Right lobe of liver (tissue), 6 donors: ENCODE results near the gene PTPN11. TPM values are rescaled to one million over a fixed set of nuclear protein-coding genes. Genes with fewer than 3 reads are reported as not detected.
A peak's percentile ranks its signal among the peaks of the same experiment; 100 is the strongest.
"Not testable (repeated sequence)": the region's sequence is repeated elsewhere in the genome, so short reads cannot be mapped to it uniquely, and the experiment has no call there.

ENCODE experiments used
- ATAC-seq, 4 donors: fragments of 200-7000 bp; cut with Tn5 transposase; one replicate each; pipeline ENCODE4 v1.9.1; 2020; ENCODE audit warnings: mild to moderate bottlenecking in 4 of 4, moderate library complexity in 4 of 4
- DNase-seq, 3 donors: peaks; one replicate each; pipeline ENCODE4 v3.0.0-alpha.2; 2020
- H3K27ac ChIP-seq, 3 donors: fragments of 200-600 bp; one replicate each; pipeline ENCODE4 v1.8.0; 2022
- H3K27me3 ChIP-seq, 2 donors: fragments of 200-600 bp; one replicate each; pipeline ENCODE4 v1.8.0; 2022
- H3K36me3 ChIP-seq, 4 donors: fragments of 200-600 bp; sonication (generic) in 1 of 4; one replicate each; pipeline versions ENCODE4 v1.5.1 to v1.8.0; 2017 to 2022; ENCODE audit warnings: control low read depth in 1 of 4
- H3K4me1 ChIP-seq, 4 donors: fragments of 200-600 bp; sonication (generic) in 1 of 4; one replicate each; pipeline versions ENCODE4 v1.5.1 to v1.8.0; 2017 to 2022; ENCODE audit warnings: control low read depth in 1 of 4
- H3K4me3 ChIP-seq, 3 donors: fragments of 200-600 bp; one replicate each; pipeline ENCODE4 v1.8.0; 2022
- H3K9me3 ChIP-seq, 4 donors: fragments of 200-600 bp; sonication (generic) in 1 of 4; one replicate each; pipeline versions ENCODE4 v1.5.1 to v1.8.0; 2017 to 2022; ENCODE audit warnings: control low read depth in 1 of 4
- CTCF ChIP-seq, 4 donors: fragments of 200-600 bp in 3 of 4; fragments of 450-650 bp in 1 of 4; IDR thresholded peaks; one replicate each; pipeline versions ENCODE4 v1.5.1 to v1.8.0; 2016 to 2022; ENCODE audit warnings: antibody characterized with exemption in 4 of 4, mild to moderate bottlenecking in 2 of 4
- POLR2A ChIP-seq: fragments of 450-650 bp; IDR thresholded peaks from one replicate; pipeline ENCODE4 v1.6.1; 2017; ENCODE audit warnings: antibody characterized with exemption, mild to moderate bottlenecking
- WGBS: methylation state at CpG from one replicate; pipeline ENCODE4 v1.1.6; 2018; ENCODE audit warnings: low coverage, low lambda C conversion rate; ENCODE audit not compliant: insufficient coverage; ENCODE audit errors: missing lambda C conversion rate; 5-methylcytosine and 5-hydroxymethylcytosine counted together
- intact Hi-C, 2 donors: fragments of 100-400 bp; cut with DNase I; formaldehyde crosslinking; loops; one replicate each; pipeline versions ENCODE4 v1.11.2 to v1.14.1; 2022
- total RNA-seq, 6 experiments: library from RNA; depleted of rRNA in 2 of 6; stranded (reverse); fragments of >200 nt in 2 of 6; fragmentation: NEBNext Ultra II Directional in 3 of 6; extraction: Animal tissue kit (Norgen Biotek cat#: 25700) in 3 of 6; gene quantifications; one replicate each; pipeline versions ENCODE4 v1.1.0 to v1.2.4, GENCODE V29; 2016 to 2023
- donor health status: DM: no; HTN: yes; CAD: no.
- donor health status: DM: no; HTN: no; CAD: no.
- donor health status: DM: no; HTN: no; CAD: no.
- donor health status: DM: no; HTN: yes; CAD: no.
- donor health status: DM: no; HTN: yes; CAD: no.

PTPN11 gene
- total RNA-seq, 6 experiments from 2014 or later = 66.4 to 77.7 (median 68.6) TPM

- no peak for TF ChIP-seq CTCF (IDR thresholded peaks at IDR 0.05)
- peaks cover 0 to 46% (median 23%) of the 10 kb centered on the region in 4 donors for H3K36me3 ChIP-seq
- no peaks in the 10 kb centered on the region for H3K4me1 ChIP-seq
- H3K27ac ChIP-seq = no peak overlapping the region
- H3K4me3 ChIP-seq = no peak overlapping the region
- no peak for DNase-seq
- intact Hi-C loops = no loop called here
- no peaks in the 10 kb centered on the region for H3K27me3 ChIP-seq
- no peaks in the 10 kb centered on the region for H3K9me3 ChIP-seq
- ATAC-seq = no peak
- 93% methylated on average over 7 of the region's 7 CpGs for WGBS
Measured at GRCh38 chr12:112456029-112456428, 37.3 kb downstream of the PTPN11 start.

- H3K4me3 ChIP-seq, intact Hi-C loops, H3K4me1 ChIP-seq, DNase-seq, H3K27me3 ChIP-seq, H3K9me3 ChIP-seq, H3K27ac ChIP-seq, ATAC-seq: not testable (repeated sequence)
- H3K36me3 ChIP-seq = peaks cover 0 to 41% (median 19%) of the 10 kb centered on the region in 4 donors
- no CpG with 5 or more reads among the region's 1 CpG for WGBS
Measured at GRCh38 chr12:112457142-112457541, 38.4 kb downstream of the PTPN11 start.

GRCh38 chr12:112458330-112458729, 39.6 kb downstream of the PTPN11 start:
- intact Hi-C loops = no loop called here
- Histone ChIP-seq H3K4me3 (no peak overlapping the region), H3K9me3 (no peaks in the 10 kb centered on the region), H3K4me1 (no peaks in the 10 kb centered on the region), H3K27me3 (no peaks in the 10 kb centered on the region), H3K36me3 (peaks cover 0 to 33% (median 19%) of the 10 kb centered on the region in 4 donors), H3K27ac (no peak overlapping the region)
- WGBS = 65% methylated on average over 4 of the region's 4 CpGs
- no peak for TF ChIP-seq CTCF (IDR thresholded peaks at IDR 0.05)
- no peak for TF ChIP-seq POLR2A
- DNase-seq = no peak
- peak; percentile 27 to 75 (median 62) for ATAC-seq

- H3K27me3 ChIP-seq = no peaks in the 10 kb centered on the region
- H3K4me3 ChIP-seq = no peak overlapping the region
- ATAC-seq (no peak), DNase-seq (no peak)
- intact Hi-C loops = no loop called here
- no peak for TF ChIP-seq CTCF (IDR thresholded peaks at IDR 0.05)
- WGBS = 84% methylated on average over 4 of the region's 5 CpGs
- H3K36me3 ChIP-seq = peaks cover 0 to 33% (median 16%) of the 10 kb centered on the region in 4 donors
- no peaks in the 10 kb centered on the region for H3K4me1 ChIP-seq
- no peaks in the 10 kb centered on the region for H3K9me3 ChIP-seq
- no peak overlapping the region for H3K27ac ChIP-seq
Measured at GRCh38 chr12:112458751-112459150, 40.0 kb downstream of the PTPN11 start.

GRCh38 chr12:112463478-112463877, 44.7 kb downstream of the PTPN11 start:
- H3K4me3 ChIP-seq = no peak overlapping the region
- ATAC-seq = no peak
- WGBS = 52% methylated on average over 2 of the region's 2 CpGs
- no peaks in the 10 kb centered on the region for H3K27me3 ChIP-seq
- intact Hi-C loops = no loop called here
- peaks cover 0 to 16% (median 6%) of the 10 kb centered on the region in 4 donors for H3K4me1 ChIP-seq
- H3K27ac ChIP-seq = no peak overlapping the region
- no peak for DNase-seq
- peaks cover 0 to 1% (median 0%) of the 10 kb centered on the region in 4 donors for H3K36me3 ChIP-seq
- H3K9me3 ChIP-seq = no peaks in the 10 kb centered on the region
- no peak for TF ChIP-seq POLR2A
- no peak for TF ChIP-seq CTCF (IDR thresholded peaks at IDR 0.05)
